Panc1 (cell line): ENCODE data around the gene ARHGEF38.
"Not testable (repeated sequence)": the region's sequence is repeated elsewhere in the genome, so short reads cannot be mapped to it uniquely, and the experiment has no call there.

Experiments used
- CTCF ChIP-seq: fragments of 450-650 bp; IDR thresholded peaks from 2 replicates; pipeline ENCODE4 v1.5.1; 2017; ENCODE audit warnings: mild to moderate bottlenecking
- TCF7L2 ChIP-seq: IDR thresholded peaks from 2 replicates; pipeline ENCODE4 v1.6.1; 2011; ENCODE audit warnings: mild to moderate bottlenecking, low read depth, low read length, inconsistent platforms

DNA sequence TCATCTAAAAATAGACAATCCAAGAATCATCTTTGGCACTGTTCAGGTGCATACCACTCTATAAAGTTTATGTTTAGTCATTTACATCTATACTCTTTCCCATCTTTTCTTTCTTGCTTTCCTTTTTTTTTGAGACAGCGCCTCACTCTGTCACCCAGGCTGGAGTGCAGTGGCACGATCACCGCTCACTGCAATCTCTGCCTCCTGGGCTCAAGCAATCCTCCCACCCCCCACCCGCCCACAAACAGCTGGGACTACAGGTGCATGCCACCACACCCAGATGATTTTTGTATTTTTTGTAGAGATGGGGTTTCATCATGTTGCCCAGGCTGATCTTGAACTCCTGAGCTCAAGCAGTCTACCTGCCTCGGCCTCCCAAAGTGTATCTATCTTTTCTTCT, 142.4 kb downstream of the ARHGEF38 start:
- TF ChIP-seq CTCF, TCF7L2: not testable (repeated sequence)
